ENCODE results near the gene CADM1. TPM values are rescaled to one million over a fixed set of nuclear protein-coding genes. Genes with fewer than 3 reads are reported as not detected.

Gene CADM1
- total RNA-seq, 1 experiment from 2014 or later: 0.79 TPM

DNA sequence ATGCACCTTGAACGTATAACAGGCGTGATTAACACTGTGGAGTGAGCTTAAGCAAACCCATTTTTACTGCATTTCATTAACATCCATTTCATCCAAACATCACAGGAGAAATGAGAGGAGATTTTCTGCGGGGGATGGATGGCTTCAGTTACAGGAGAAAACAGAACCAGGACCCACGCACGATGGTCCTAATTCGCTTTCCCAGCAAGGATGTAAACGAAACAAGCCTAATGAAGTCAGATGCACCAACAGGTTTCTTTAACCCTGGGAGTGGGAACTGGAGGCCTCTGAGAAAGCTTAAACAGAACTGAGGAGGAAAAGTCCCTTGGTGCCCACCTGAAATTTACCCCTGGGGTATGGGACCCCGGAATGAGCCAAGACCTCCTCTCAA is 2.7 kb downstream of the CADM1 start:
- ChIA-PET RAD21 (ENCODE audit: low non-redundant PET in 1 of 2, low total read pairs in 2 of 2, uncharacterized antibody in 2 of 2, unreplicated experiment in 2 of 2) (no interaction called here), CTCF (no interaction called here), POLR2A (no interaction called here)
- Histone ChIP-seq H3K4me3 (replicated peaks in 1 of 2; ENCODE audit: low read depth in 1 of 2, low read length in 2 of 2) (no peak overlapping the region), H3K9me3 (ENCODE audit: control insufficient read depth in 1 of 2, insufficient read depth in 1 of 2, low read depth in 1 of 2, low read length in 2 of 2) (peaks cover 0 to 4% of the 10 kb centered on the region in 2 experiments; a peak in 2 of 4 replicates), H3K27ac (ENCODE audit: low read depth, low read length) (no peak overlapping the region), H2AFZ (ENCODE audit: low read depth, low read length, poor library complexity, severe bottlenecking) (no peak overlapping the region), H4K20me1 (ENCODE audit: insufficient read depth) (no peaks in the 10 kb centered on the region; the same call in 1 of the 2 replicates), H3K79me2 (ENCODE audit: insufficient read depth, low read length) (no peaks in the 10 kb centered on the region), H3K36me3 (ENCODE audit: control insufficient read depth in 1 of 2, insufficient read depth in 2 of 2, low read length in 2 of 2) (no peaks in the 10 kb centered on the region), H3K9ac (ENCODE audit: low read length) (no peak overlapping the region), H3K9me2 (ENCODE audit: insufficient read depth) (no peaks in the 10 kb centered on the region), H3K4me2 (ENCODE audit: low read length) (no peak overlapping the region), H3K27me3 (ENCODE audit: insufficient read depth, low read length) (no peaks in the 10 kb centered on the region), H3K4me1 (ENCODE audit: control insufficient read depth in 1 of 2, insufficient read depth in 2 of 2, low read length in 2 of 2) (no peaks in the 10 kb centered on the region)
- no TSS peak for BruUV-seq (replicated peaks)
- DNase-seq (ENCODE audit: low read depth, low spot score) (no peak), ATAC-seq (no peak)
- TF ChIP-seq, protein P1, sequence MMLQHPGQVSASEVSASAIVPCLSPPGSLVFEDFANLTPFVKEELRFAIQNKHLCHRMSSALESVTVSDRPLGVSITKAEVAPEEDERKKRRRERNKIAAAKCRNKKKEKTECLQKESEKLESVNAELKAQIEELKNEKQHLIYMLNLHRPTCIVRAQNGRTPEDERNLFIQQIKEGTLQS (IDR thresholded peaks at IDR 0.05): no peak
- TF ChIP-seq RAD21 (IDR thresholded peaks at IDR 0.05; ENCODE audit: low read depth): no peak
- TF ChIP-seq JUND (IDR thresholded peaks at IDR 0.05): no peak
- TF ChIP-seq SP1 (IDR thresholded peaks at IDR 0.05; ENCODE audit: low read depth): no peak
- TF ChIP-seq SIN3A (IDR thresholded peaks at IDR 0.05; ENCODE audit: low read depth): no peak
- TF ChIP-seq EZH2 (IDR thresholded peaks at IDR 0.05): no peak
- intact Hi-C loops (cut with micrococcal nuclease): no loop called here

DNA sequence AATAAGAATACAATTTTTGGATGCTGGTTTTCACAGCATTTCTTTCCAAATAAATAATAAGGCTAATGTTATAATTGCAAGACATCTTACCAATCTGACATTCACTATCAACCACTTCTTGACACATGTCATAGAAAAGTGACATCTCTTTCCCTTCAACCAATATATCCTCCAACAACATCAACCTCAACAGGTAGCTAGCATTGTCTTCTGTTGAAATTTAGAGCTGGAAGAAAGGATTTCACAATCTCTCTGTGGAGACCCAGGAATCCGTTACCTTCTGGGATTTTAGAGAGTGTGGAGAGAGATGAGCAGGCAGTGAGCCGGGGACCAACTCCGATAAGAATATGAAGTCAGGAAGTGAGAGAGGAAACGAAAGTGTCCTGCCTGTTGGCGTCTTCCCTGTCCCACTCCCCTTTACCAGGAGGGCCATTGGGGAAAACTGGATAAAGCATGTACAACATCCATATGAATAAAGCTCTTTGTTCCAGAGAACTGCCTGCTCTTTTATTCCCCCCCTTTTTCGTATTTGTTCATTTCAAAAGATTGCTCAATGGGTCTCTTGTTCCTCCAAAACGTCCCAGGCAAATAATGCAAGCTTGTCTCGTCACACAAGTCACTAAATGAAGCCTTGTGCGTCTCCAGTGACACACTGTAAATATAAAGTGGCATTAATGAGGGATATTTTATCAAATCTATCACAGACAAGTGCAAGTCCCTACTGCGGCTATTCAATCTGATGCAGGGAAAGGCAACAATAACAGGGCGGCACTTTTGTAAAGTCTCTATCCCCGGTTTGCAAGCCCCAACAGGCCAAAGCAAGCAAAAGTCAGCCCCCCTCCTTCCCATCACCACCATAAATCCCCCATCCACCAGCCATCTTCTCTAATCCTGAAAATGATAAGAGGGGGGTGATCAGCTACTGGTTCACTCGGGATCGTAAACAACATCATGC is 3.4 kb downstream of the CADM1 start:
- TF ChIP-seq EZH2phosphoT487 (IDR thresholded peaks at IDR 0.05; ENCODE audit: borderline replicate concordance): no peak
- TF ChIP-seq JUND (IDR thresholded peaks at IDR 0.05): no peak
- TF ChIP-seq, protein P1 (IDR thresholded peaks at IDR 0.05): no peak
- TF ChIP-seq YY1 (IDR thresholded peaks at IDR 0.05; ENCODE audit: extremely low read depth, insufficient replicate concordance, low read depth, low read length): no peak
- TF ChIP-seq SRF (IDR thresholded peaks at IDR 0.05; ENCODE audit: low read depth): no peak
- no peak for TF ChIP-seq SIN3A (IDR thresholded peaks at IDR 0.05; ENCODE audit: low read depth)
- no peak for TF ChIP-seq CEBPB (IDR thresholded peaks at IDR 0.05; ENCODE audit: low read depth)
- TF ChIP-seq, protein P2, sequence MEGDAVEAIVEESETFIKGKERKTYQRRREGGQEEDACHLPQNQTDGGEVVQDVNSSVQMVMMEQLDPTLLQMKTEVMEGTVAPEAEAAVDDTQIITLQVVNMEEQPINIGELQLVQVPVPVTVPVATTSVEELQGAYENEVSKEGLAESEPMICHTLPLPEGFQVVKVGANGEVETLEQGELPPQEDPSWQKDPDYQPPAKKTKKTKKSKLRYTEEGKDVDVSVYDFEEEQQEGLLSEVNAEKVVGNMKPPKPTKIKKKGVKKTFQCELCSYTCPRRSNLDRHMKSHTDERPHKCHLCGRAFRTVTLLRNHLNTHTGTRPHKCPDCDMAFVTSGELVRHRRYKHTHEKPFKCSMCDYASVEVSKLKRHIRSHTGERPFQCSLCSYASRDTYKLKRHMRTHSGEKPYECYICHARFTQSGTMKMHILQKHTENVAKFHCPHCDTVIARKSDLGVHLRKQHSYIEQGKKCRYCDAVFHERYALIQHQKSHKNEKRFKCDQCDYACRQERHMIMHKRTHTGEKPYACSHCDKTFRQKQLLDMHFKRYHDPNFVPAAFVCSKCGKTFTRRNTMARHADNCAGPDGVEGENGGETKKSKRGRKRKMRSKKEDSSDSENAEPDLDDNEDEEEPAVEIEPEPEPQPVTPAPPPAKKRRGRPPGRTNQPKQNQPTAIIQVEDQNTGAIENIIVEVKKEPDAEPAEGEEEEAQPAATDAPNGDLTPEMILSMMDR (IDR thresholded peaks at IDR 0.05 in 2 of 3, conservative IDR thresholded peaks at IDR 0.05 in 1 of 3; ENCODE audit: borderline replicate concordance in 1 of 3, insufficient read depth in 1 of 3, low read depth in 2 of 3, low read length in 2 of 3): no peak
- TF ChIP-seq CBX3 (IDR thresholded peaks at IDR 0.05; ENCODE audit: low read depth): no peak
- TF ChIP-seq, protein P3, sequence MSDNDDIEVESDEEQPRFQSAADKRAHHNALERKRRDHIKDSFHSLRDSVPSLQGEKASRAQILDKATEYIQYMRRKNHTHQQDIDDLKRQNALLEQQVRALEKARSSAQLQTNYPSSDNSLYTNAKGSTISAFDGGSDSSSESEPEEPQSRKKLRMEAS (IDR thresholded peaks at IDR 0.05): no peak
- TF ChIP-seq POLR2A (IDR thresholded peaks at IDR 0.05; ENCODE audit: borderline replicate concordance, extremely low read depth, insufficient read depth, insufficient read length): no peak

More for the DNA sequence above, 3.4 kb downstream of the CADM1 start:
- no peak overlapping the region for H3K4me2 ChIP-seq (ENCODE audit: low read length)
- BruUV-seq (replicated peaks): no TSS peak
- no peak for ATAC-seq
- intact Hi-C loops (cut with micrococcal nuclease): no loop called here
- no peaks in the 10 kb centered on the region for H3K36me3 ChIP-seq (ENCODE audit: control insufficient read depth in 1 of 2, insufficient read depth in 2 of 2, low read length in 2 of 2)
- H3K9me3 ChIP-seq (ENCODE audit: control insufficient read depth in 1 of 2, insufficient read depth in 1 of 2, low read depth in 1 of 2, low read length in 2 of 2): peaks cover 0 to 4% of the 10 kb centered on the region in 2 experiments; a peak in 2 of 4 replicates
- no peaks in the 10 kb centered on the region for H3K4me1 ChIP-seq (ENCODE audit: control insufficient read depth in 1 of 2, insufficient read depth in 2 of 2, low read length in 2 of 2)
- H4K20me1 ChIP-seq (ENCODE audit: insufficient read depth): no peaks in the 10 kb centered on the region; the same call in 1 of the 2 replicates
- ChIA-PET POLR2A (no interaction called here), RAD21 (ENCODE audit: low non-redundant PET in 1 of 2, low total read pairs in 2 of 2, uncharacterized antibody in 2 of 2, unreplicated experiment in 2 of 2) (no interaction called here), CTCF (no interaction called here)
- no peaks in the 10 kb centered on the region for H3K9me2 ChIP-seq (ENCODE audit: insufficient read depth)
- H3K4me3 ChIP-seq (replicated peaks in 1 of 2; ENCODE audit: low read depth in 1 of 2, low read length in 2 of 2): no peak overlapping the region
- no peak for DNase-seq (ENCODE audit: low read depth, low spot score)
- H3K79me2 ChIP-seq (ENCODE audit: insufficient read depth, low read length): no peaks in the 10 kb centered on the region
- H2AFZ ChIP-seq (ENCODE audit: low read depth, low read length, poor library complexity, severe bottlenecking): no peak overlapping the region
- no peak overlapping the region for H3K9ac ChIP-seq (ENCODE audit: low read length)
- H3K27ac ChIP-seq (ENCODE audit: low read depth, low read length): no peak overlapping the region
- H3K27me3 ChIP-seq (ENCODE audit: insufficient read depth, low read length): no peaks in the 10 kb centered on the region

All from HCT116 (cell line).